ENCODE results near the gene DNAJC11.
A peak's percentile ranks its signal among the peaks of the same experiment; 100 is the strongest.
"Not testable (repeated sequence)": the region's sequence is repeated elsewhere in the genome, so short reads cannot be mapped to it uniquely, and the experiment has no call there.

The DNAJC11 gene

GRCh38 chr1:6651909-6652308 lies 49.7 kb downstream of the DNAJC11 start:
- no peak for TF ChIP-seq CTCF (IDR thresholded peaks at IDR 0.05)
- no peak overlapping the region for H3K27ac ChIP-seq
- no peaks in the 10 kb centered on the region for H3K9me3 ChIP-seq
- no peak overlapping the region for H3K4me3 ChIP-seq (ENCODE audit: low read depth in 1 of 2, low read length in 1 of 2)
- peaks cover 5% of the 10 kb centered on the region for H3K36me3 ChIP-seq
- H3K27me3 ChIP-seq: no peaks in the 10 kb centered on the region
- peaks cover 9 to 11% of the 10 kb centered on the region in 2 experiments for H3K4me1 ChIP-seq (ENCODE audit: control insufficient read depth in 1 of 2, insufficient read depth in 1 of 2, low read depth in 1 of 2, low read length in 1 of 2)

- TF ChIP-seq CTCF (IDR thresholded peaks at IDR 0.05): no peak
- Histone ChIP-seq H3K9me3 (no peaks in the 10 kb centered on the region), H3K27me3 (no peaks in the 10 kb centered on the region), H3K27ac (no peak overlapping the region), H3K4me1 (ENCODE audit: control insufficient read depth in 1 of 2, insufficient read depth in 1 of 2, low read depth in 1 of 2, low read length in 1 of 2) (peaks cover 9 to 10% of the 10 kb centered on the region in 2 experiments), H3K4me3 (ENCODE audit: low read depth in 1 of 2, low read length in 1 of 2) (no peak overlapping the region), H3K36me3 (peaks cover 15% of the 10 kb centered on the region)
Observed at GRCh38 chr1:6648556-6648955, 53.1 kb downstream of the DNAJC11 start.

GRCh38 chr1:6646499-6647148 lies 55.0 kb downstream of the DNAJC11 start:
- Histone ChIP-seq H3K36me3 (peaks cover 15% of the 10 kb centered on the region), H3K27me3 (no peaks in the 10 kb centered on the region)

GRCh38 chr1:6645018-6645417 lies 56.6 kb downstream of the DNAJC11 start:
- Histone ChIP-seq H3K27ac (no peak overlapping the region), H3K27me3 (no peaks in the 10 kb centered on the region), H3K4me1 (ENCODE audit: control insufficient read depth in 1 of 2, insufficient read depth in 1 of 2, low read depth in 1 of 2, low read length in 1 of 2) (no peaks in the 10 kb centered on the region), H3K36me3 (peaks cover 15% of the 10 kb centered on the region), H3K4me3 (ENCODE audit: low read depth in 1 of 2, low read length in 1 of 2) (no peak overlapping the region), H3K9me3 (no peaks in the 10 kb centered on the region)
- TF ChIP-seq CTCF (IDR thresholded peaks at IDR 0.05): no peak

More at GRCh38 chr1:6646499-6647148, 55.0 kb downstream of the DNAJC11 start:
- no peak overlapping the region for H3K4me3 ChIP-seq (ENCODE audit: low read depth in 1 of 2, low read length in 1 of 2)
- H3K9me3 ChIP-seq: no peaks in the 10 kb centered on the region
- TF ChIP-seq CTCF (IDR thresholded peaks at IDR 0.05): peak; percentile 52
- no peak overlapping the region for H3K27ac ChIP-seq
- H3K4me1 ChIP-seq (ENCODE audit: control insufficient read depth in 1 of 2, insufficient read depth in 1 of 2, low read depth in 1 of 2, low read length in 1 of 2): no peaks in the 10 kb centered on the region

- H3K27me3 ChIP-seq; H3K4me1 ChIP-seq (ENCODE audit: control insufficient read depth in 1 of 2, insufficient read depth in 1 of 2, low read depth in 1 of 2, low read length in 1 of 2); H3K27ac ChIP-seq; H3K4me3 ChIP-seq (ENCODE audit: low read depth in 1 of 2, low read length in 1 of 2); H3K9me3 ChIP-seq: not testable (repeated sequence)
- H3K36me3 ChIP-seq: peaks cover 48% of the 10 kb centered on the region
Observed at GRCh38 chr1:6640867-6641266, 60.7 kb downstream of the DNAJC11 start.

- no peak overlapping the region for H3K27ac ChIP-seq
- peaks cover 64% of the 10 kb centered on the region for H3K36me3 ChIP-seq
- no peaks in the 10 kb centered on the region for H3K27me3 ChIP-seq
- no peaks in the 10 kb centered on the region for H3K4me1 ChIP-seq (ENCODE audit: control insufficient read depth in 1 of 2, insufficient read depth in 1 of 2, low read depth in 1 of 2, low read length in 1 of 2)
- no peak for TF ChIP-seq CTCF (IDR thresholded peaks at IDR 0.05)
- no peaks in the 10 kb centered on the region for H3K9me3 ChIP-seq
- H3K4me3 ChIP-seq (ENCODE audit: low read depth in 1 of 2, low read length in 1 of 2): no peak overlapping the region
Observed at GRCh38 chr1:6638226-6638625, 63.4 kb downstream of the DNAJC11 start.
